Rectal smooth muscle tissue (tissue), 1 donor: ENCODE results near the gene GP1BB.
A peak's percentile ranks its signal among the peaks of the same experiment; 100 is the strongest.

Experiments used
- H3K27ac ChIP-seq: one replicate; pipeline ENCODE4 v1.7.0; 2013; ENCODE audit warnings: low read depth, low read length, inconsistent platforms
- H3K27me3 ChIP-seq: one replicate; pipeline ENCODE4 v1.7.0; 2013; ENCODE audit warnings: low read length; ENCODE audit not compliant: control insufficient read depth, insufficient read depth
- H3K36me3 ChIP-seq: one replicate; pipeline ENCODE4 v1.7.0; 2013; ENCODE audit warnings: low read length; ENCODE audit not compliant: control insufficient read depth, insufficient read depth
- H3K4me1 ChIP-seq: one replicate; pipeline ENCODE4 v1.7.0; 2013; ENCODE audit warnings: low read length; ENCODE audit not compliant: control insufficient read depth, insufficient read depth
- H3K4me3 ChIP-seq: one replicate; pipeline ENCODE4 v1.7.0; 2013; ENCODE audit warnings: low read length
- H3K9ac ChIP-seq: one replicate; pipeline ENCODE4 v1.7.0; 2013; ENCODE audit warnings: low read length

Gene GP1BB

DNA sequence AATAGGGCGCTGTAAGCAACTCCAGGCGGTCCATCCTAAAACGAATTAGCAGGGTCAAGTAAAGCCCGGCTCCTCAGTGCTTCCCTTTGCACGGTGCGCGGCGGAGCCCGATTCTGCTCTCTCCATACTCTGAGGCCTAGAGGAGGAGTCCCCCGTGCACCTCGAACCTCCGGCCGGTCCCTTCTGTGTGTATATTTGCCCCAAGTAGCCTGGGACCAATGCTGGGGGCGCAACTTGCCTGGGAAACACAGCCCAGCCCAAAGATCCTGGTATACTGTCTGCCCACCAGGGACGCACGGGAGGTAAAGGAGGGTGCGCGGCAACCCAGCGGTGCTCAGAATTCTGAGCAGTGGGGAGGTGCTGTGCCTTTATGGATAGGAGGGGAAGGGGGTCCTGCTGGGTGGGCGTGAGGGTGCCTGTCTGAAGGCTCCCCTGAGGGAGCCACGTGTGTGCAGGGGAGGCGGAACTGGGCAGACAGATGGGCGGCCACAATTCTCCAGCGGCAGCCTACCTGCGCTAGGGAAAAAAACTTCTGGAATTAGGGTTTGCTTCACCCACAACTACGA lies 32.5 kb downstream of the GP1BB start:
- Histone ChIP-seq H3K4me3 (no peak overlapping the region), H3K9ac (no peak overlapping the region), H3K27ac (no peak overlapping the region), H3K4me1 (no peaks in the 10 kb centered on the region), H3K36me3 (no peaks in the 10 kb centered on the region), H3K27me3 (peaks cover 38% of the 10 kb centered on the region)

DNA sequence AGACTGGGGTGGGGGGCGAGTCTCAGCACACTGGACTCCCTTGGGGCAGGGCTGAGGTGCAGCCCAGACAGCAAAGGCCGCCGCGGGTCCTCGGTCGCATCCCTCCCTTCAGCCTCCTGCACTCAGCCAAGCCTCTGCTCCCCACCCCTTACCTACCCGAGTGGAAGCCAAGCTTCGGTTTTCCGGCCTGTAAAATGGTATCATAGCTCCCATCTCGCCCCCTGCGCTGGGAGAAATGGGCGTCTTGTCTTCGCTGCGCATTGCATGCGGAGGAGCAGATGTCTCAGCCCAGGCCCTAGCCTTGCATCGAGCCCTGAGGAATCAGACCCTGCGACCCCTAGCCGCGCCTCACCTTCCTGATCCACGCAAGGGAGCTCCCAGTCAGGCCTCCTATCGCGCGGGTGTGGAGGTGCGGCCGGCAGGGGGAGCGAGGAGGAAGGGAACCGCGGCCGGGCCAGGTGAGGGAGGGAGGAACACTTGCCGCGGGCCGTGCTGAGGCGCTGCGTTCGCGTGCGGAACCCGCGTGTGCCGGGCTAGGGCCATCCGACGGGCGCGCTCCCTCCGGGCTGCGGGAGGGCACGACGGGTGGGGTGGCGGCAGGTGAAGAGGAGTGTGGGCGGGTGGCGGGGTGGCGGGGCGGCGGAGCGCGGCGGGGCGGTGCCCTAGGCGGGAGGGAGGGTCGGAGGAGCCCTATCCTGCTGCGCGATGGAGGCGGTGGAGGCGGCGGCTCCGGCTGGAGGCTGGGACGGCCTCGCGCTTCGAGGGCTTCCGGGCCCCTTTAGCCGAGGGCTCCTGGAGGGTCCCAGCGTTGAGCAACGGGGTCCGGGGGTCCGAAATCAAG lies 33.2 kb downstream of the GP1BB start:
- Histone ChIP-seq H3K27ac (no peak overlapping the region), H3K27me3 (peaks cover 40% of the 10 kb centered on the region), H3K4me1 (no peaks in the 10 kb centered on the region), H3K9ac (no peak overlapping the region), H3K36me3 (no peaks in the 10 kb centered on the region), H3K4me3 (peak overlapping the region; percentile 36)

DNA sequence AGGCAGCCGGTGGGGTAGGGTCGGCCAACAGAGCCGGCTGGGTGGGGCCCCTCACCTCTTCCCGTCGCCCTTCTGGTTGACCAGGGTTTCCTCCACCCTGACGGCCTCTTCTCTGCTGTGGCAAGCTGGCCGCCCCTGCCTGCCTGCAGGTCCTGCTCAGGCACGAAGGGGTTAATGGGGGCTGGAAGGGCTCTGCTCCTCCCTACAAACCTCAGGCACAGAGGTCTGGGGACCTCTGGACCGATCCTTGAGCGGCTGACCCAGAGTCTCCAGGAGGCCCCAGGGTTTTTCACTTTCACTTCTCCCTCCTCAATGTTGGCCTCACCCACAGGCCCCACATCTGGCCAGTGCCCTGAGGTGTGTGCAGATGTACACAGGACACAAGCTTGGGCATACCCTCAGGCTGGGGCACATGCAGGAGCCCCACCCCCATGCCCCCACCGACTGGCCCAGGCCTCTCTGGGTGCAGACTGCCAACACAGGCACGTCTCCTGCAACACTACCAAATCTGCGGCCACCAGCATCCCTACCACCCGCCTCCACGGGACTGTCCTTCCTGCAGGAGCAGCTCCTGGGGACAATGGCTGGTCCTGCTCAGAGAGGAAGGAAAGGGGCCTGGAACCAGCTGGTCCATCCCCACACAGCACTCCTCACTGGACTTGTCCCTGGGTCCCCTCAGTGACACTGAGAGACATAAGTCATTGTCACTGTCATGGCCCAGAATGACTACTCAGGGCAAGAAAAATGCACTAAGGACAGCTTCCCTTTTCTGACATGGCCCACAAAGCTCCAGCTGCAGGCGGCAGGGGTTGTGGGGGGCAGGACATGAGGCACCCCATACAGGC lies 34.0 kb downstream of the GP1BB start:
- no peak overlapping the region for H3K27ac ChIP-seq
- no peaks in the 10 kb centered on the region for H3K36me3 ChIP-seq
- no peak overlapping the region for H3K9ac ChIP-seq
- peak overlapping the region; percentile 36 for H3K4me3 ChIP-seq
- no peaks in the 10 kb centered on the region for H3K4me1 ChIP-seq
- H3K27me3 ChIP-seq = peaks cover 47% of the 10 kb centered on the region

DNA sequence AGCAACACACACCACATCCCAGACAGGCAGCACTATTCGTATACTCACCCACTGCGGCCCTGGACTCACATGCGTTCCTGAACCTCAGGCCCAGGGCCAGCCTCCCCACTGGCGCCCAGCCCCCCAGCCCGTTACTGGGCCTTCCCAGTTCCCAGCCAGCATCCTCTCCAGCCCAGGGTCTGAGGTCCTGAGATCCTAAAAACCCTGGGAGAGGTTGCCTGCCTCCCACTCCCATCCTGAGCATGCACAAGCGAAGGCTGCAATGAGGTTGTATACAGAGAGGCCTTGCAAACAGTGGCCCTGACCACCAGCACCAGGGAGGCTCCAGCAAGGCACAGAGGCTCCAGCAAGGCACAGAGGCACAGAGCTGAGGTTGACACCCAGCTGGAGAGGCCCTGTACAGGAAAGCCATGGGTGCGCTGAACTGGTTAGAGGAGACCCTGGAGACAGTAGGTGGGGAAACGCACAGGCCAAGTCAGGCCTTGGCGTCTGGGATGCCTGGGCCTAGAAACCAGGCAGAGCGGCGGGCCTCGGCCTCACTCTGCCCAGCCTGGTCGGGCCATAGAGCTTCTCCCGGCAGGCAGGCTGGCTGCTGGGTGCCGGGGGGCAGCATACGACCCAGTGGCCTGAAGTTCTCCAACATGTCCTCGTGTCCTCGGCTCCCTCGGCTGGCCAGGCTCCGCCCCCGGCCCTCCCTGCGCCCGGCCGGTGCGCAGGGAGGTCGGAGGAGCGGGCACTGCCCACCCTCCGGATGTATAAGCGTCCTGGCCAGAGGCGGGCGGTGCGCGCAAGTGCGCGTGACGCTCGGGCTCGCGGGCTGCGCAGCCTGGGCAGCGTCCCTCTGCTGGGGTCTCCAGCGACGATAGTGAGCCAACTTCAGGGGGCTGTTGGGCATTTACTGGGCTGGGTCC lies 34.9 kb downstream of the GP1BB start:
- Histone ChIP-seq H3K4me3 (no peak overlapping the region), H3K27ac (no peak overlapping the region), H3K4me1 (no peaks in the 10 kb centered on the region), H3K9ac (no peak overlapping the region), H3K27me3 (peaks cover 55% of the 10 kb centered on the region), H3K36me3 (no peaks in the 10 kb centered on the region)

DNA sequence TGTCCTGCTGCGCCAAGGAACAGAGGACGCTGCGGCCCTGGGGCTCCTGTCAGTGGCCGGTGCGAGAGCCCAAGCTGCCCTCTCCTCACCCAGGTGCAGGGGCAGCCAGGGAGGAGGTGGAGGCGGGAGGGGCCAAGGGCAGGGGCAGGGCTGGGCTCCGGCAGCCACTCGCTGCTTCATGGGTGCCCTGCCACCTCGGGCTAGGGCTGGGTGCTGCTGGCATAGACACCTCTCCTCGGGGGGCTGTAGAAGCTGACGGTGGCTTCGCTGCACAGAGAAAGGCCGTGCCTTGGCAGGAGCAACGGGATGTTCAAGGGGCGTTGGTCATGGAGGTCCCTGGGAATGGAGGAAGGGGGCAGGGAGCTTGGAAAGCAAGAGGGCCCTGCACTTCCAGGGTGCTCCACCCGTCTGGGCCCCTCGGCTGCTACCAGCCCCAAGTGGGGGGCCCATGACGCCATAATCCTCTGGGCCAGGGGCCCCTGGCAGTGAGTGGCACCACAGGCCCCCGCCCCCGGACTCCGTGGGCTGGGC lies 35.6 kb downstream of the GP1BB start:
- Histone ChIP-seq H3K27ac (no peak overlapping the region), H3K4me1 (no peaks in the 10 kb centered on the region), H3K36me3 (no peaks in the 10 kb centered on the region), H3K9ac (no peak overlapping the region), H3K27me3 (peaks cover 58% of the 10 kb centered on the region), H3K4me3 (no peak overlapping the region)

DNA sequence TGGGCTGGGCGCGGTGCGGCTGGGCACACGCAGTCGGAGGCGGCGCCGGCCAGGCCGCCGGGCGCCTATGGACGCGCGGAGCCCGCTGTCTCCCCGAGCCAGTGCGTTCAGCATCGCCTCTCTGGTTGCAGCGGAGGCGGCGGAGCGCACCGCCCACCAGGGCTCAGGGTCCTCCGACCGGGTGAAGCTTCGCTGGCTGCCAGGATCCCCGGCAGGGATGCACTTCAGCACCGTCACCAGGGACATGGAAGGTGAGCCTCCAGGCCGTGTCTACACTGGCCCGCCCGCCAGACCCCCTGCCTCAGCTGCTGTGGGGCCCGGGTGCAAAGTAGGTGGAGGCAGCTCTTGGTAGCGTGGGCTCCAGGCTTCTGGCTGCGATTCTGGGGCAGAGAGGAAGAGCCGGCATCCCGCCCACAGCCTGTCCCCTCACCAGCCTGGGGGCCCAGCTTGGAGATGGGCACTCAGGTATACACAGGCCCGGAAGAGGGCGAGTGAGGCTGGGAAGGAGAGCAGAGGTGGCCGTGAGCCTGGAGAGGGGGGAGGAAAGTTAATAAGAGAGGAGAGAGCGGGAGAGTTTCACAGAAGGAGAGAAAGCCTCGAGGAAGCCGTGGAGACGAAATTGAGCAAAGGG lies 36.2 kb downstream of the GP1BB start:
- no peaks in the 10 kb centered on the region for H3K36me3 ChIP-seq
- no peaks in the 10 kb centered on the region for H3K4me1 ChIP-seq
- H3K27ac ChIP-seq = no peak overlapping the region
- no peak overlapping the region for H3K4me3 ChIP-seq
- H3K9ac ChIP-seq = no peak overlapping the region
- peaks cover 53% of the 10 kb centered on the region for H3K27me3 ChIP-seq

DNA sequence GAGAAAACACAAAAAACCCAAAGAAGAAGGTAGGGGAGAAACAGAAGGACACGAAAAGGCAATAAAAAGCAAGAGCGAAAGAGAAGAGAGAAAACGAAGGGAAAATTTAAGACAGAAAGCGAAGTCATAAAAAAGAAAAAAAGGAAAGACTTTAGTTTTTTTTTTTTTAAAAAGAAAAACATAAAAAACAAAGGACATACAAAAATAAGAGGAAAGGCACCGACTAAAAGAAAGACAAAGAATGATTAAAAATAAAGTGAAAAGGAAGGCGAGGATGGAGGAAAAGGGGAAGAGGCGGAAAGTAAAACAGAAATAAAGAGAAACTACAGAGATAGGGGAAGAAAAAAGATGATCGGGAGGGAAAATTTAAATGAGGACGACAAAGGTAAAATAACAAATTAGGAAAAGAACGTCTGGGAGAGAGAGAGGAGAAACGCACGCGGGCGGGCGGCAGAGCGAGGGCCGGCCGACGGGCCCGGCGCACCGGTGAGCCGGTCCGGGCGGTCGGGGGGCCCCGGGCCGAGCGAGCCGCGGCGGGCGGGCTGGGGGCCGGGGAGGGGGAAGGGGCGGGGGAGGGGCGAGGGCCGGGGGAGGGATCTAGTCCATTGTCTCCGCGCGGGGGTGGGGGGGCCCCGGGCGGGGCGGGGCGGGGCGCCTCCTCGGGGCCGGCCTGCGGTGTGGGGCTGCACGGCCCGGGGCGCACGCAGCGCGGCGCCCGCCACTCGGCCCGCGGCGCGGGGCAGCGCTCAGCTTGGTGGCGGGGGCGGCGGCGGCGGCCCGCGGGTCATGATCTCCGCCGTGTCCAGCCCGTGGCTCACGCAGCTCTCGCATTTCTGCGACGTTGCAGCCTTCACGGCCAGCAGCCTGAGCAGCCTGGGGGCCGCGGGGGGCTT lies 37.0 kb downstream of the GP1BB start, which contains the start of gene TBX1:
Gene TBX1 (plus strand): TSS at position 721 of the 893 bp plus-strand sequence. CDS start 66 bp downstream, at position 787.
- H3K4me3 ChIP-seq = peak within 1 kb of the TSS; percentile 44
- H3K36me3 ChIP-seq = no peaks in the 10 kb centered on the region
- peaks cover 53% of the 10 kb centered on the region for H3K27me3 ChIP-seq
- no peak within 1 kb of the TSS for H3K9ac ChIP-seq
- H3K4me1 ChIP-seq = no peaks in the 10 kb centered on the region
- H3K27ac ChIP-seq = no peak within 1 kb of the TSS

DNA sequence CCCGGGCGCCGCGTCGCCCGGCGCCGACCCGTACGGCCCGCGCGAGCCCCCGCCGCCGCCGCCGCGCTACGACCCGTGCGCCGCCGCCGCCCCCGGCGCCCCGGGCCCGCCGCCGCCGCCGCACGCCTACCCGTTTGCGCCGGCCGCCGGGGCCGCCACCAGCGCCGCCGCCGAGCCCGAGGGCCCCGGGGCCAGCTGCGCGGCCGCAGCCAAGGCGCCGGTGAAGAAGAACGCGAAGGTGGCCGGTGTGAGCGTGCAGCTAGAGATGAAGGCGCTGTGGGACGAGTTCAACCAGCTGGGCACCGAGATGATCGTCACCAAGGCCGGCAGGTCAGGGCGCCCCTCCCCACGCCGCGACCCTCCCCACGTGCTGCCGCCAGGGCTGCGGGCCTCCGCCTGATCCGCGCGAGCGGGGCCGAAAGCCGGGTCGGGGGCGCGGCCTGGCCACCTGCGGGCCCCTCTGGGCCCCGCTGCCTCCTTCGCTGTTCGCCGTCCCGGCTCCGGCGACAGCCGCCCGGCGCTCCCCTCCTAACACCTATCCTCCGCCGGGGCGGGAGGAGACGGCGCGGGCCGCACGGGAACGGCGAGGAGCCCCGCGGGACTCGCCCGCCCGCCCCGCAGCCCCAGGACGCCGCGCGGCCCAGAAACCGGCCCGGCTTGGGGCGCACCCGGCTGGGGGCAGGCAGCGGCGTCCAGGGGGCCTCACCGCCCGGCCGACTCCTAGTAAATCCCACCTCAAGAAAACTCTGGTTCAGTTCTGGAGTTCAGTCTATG lies 37.8 kb downstream of the GP1BB start:
- H3K27ac ChIP-seq = no peak overlapping the region
- peaks cover 52% of the 10 kb centered on the region for H3K27me3 ChIP-seq

DNA sequence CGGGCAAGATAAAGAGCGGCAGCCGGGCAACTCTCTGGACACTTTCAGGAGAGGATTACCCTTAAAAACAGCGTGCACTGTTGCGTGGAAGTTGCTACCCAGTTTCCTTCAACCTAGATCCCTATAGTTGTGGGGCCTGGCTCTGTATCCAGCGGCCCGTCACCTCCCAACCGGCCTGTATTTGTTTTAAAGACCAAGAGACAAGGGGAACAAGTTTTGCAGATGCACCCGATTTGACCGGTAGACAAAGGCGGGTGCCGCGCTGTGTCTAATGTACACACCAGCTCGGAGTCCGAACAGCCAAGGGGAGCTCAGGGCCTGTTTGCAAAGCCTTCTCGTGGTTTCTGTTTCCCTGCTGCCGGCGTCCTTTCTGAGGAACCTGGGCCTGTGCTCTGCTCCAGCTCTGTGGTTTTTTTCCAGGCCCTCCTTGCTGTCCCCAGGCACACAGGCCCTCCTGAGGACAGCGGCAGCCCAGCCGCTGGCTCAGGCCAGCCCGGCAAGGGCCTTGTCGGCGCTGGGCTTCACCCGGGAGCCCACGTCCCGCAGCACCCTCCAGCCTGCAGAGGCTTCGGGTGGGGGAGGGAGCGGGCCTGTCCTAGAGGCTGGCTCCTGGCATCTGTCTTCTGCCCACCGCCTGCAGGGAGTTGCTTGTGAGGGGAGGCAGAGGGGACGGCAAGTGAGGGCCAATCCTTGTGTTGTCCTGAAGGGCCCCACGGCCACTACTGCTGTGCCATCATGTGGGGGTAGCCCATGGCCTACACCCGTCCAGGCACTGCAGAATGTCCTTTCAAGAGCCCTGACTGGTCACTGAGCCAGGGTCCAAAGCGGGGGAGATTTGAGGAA lies 38.6 kb downstream of the GP1BB start:
- no peak overlapping the region for H3K9ac ChIP-seq
- H3K4me1 ChIP-seq = no peaks in the 10 kb centered on the region
- H3K27me3 ChIP-seq = peaks cover 51% of the 10 kb centered on the region
- no peaks in the 10 kb centered on the region for H3K36me3 ChIP-seq
- no peak overlapping the region for H3K4me3 ChIP-seq
- no peak overlapping the region for H3K27ac ChIP-seq

More for the DNA sequence above, 37.8 kb downstream of the GP1BB start:
- no peak overlapping the region for H3K9ac ChIP-seq
- no peaks in the 10 kb centered on the region for H3K4me1 ChIP-seq
- peak overlapping the region; percentile 44 for H3K4me3 ChIP-seq
- no peaks in the 10 kb centered on the region for H3K36me3 ChIP-seq
